NAMALWA (cell line): ENCODE data around the gene PPIL6.
"Not testable (repeated sequence)": the region's sequence is repeated elsewhere in the genome, so short reads cannot be mapped to it uniquely, and the experiment has no call there.

ENCODE experiments used
- DNase-seq: peaks from one replicate; pipeline ENCODE4 v3.0.0-alpha.2; 2015; ENCODE audit warnings: low spot score

PPIL6 gene

DNA sequence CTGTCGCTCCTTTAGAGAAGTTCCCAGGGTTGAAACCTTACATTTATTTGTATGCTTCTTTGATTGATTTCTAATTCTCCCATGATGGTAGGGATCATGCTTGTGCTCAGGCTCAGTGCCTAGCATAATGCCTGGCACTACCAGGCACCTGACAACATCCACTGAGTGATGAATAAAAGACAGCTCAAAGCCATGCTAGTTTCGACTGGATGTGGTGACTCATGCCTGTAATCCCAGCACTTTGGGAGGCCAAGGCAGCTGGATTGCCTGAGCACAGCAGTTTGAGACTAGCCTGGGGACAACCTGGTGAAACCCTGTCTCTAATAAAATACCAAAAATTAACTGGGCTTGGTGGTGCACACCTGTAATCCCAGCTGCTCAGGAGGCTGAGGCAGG is 46.5 kb downstream of the PPIL6 start:
- DNase-seq = no peak

DNA sequence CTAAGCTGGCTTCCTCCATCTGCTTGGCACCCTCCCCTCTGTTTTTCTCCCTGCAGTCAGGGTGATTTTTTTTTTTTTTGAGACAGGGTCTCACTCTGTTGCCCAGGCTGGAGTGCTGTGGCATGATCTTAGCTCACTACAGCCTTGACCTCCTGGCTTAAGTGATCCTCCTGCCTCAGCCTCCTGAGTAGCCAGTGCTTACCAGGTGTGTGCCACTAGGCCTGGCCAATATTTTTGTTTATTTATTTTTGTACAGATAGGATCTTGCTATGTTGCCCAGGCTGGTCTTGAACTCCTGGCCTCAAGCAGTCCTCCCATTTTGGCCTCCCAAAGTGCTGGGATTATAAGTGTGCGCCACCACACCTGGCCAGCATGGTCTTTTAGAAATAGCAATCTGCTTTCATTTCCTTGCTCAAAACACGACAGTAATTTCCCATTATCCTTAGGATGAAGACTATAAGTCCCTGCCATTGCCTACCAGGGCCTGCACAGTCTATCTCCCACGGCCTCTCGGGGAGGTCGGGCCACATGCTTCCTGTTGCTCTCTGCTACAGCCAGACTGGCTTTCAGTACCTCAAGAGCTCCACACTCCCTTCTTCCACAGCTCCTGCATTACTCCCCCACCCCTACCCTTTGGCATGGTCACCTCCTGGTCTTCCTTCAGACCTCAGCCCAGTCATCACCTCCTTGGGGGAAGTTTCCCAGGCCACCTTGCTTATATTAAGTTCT is 47.1 kb downstream of the PPIL6 start:
- no peak for DNase-seq

DNA sequence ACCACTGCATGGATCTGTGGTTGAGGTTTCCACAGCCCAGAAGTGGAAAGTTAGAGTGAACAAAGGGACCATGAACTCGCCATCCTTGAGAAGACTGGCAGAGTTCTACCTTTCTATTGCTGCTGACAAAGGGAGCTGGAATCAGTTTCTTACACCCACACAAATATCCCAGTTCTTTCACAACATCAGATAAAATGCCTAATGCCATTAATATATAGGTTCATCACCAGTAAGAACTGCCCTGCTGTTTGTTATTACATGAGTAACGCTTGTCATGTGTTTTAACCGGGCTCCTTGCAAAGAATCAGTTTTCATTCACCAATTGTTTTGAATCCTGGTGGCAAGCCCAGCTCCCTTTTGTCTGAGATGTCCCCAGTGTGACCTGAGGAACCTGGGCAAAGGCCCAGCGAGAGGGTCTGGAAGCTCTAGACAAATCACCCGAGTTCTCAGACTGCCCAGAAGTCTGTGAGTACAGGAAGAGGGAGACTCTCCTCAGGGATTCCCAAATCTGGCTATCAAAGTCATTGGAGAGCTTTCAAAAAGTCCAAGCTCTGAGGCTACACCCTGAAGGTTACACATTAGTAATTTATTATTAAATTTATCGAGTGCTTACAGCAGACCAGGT is 50.7 kb downstream of the PPIL6 start:
- DNase-seq = no peak

DNA sequence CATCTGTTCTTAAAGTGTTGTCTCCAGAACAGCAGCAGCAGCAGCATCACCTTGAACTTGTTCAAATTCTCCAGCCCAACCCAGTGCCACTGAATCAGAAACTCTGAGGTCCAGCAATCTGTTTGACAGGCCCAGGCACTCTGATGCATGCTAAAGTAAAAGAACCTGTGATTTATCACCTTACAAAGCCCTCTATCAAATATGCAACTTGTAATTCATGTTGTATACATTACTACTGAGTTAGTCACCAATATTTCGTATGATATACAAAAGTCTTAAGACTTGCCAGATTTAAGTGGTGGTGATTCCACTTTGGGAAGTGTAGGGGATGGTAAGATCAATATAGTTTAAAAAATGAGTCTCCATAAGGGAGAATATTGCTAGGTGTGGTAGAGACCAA is 52.2 kb downstream of the PPIL6 start:
- no peak for DNase-seq

DNA sequence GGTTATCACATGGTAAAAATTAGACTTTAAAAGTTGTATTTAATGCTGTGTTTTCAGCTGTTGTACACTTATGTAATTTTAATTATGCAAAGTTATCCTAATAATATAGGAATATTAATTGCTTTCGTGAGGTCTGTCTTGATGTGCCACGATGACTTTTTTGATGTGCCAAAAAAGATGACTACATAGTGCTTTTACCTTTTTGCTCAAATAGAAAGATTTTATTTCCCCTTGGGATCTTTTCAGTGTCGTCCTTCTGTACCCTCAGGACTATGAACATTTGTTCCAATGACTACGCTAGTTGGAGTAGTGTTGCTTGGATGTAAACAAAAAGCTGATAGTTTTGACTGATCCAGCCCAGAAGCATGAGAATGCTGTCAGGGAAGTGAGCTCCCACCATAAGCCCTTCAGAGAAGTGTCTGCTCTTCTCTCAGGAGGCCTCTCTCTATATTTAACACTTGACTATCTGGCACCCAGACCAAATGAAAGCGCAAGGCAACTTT is 56.9 kb downstream of the PPIL6 start:
- no peak for DNase-seq

DNA sequence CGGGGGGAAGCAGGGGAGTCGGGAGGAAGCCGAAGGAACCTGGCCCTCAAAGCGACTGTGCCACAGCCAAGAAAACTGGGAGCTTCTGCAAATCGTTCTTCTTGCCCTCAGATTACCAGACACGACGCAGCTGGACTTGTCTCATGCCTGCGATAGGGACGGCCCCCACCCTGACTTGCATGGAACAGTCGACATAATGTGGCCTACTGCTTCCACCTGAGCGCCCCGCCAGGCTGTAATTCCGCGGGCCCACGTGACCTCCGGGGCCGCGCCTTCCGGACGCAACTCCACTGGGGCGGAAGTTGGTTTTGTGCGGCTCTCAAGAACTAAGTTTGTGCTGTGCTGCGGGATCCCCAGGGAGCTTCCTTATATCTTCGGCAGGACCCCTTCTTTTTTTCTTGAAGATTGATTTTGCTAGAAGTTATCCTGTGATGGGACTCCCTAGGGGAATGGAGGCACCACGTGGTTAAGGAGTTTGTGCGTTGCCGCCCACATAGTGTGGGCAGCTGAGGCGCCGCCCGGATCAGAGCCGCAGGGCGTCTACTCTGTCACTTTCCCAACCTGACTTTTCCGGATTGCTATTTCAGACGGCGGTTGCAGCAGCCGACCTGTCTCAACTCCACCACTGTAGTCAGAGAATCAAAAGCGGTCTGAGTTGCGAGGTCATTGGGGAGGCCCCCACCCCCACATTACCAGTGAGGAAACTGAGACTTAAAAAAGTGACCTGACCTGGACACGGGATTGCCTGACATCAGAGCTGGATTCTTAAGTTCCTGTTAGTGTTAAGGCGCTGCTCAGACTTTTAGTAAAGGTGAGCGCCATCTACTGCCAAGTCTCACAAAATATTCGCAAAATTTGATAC is 57.6 kb downstream of the PPIL6 start:
- DNase-seq = peak; percentile 96

DNA sequence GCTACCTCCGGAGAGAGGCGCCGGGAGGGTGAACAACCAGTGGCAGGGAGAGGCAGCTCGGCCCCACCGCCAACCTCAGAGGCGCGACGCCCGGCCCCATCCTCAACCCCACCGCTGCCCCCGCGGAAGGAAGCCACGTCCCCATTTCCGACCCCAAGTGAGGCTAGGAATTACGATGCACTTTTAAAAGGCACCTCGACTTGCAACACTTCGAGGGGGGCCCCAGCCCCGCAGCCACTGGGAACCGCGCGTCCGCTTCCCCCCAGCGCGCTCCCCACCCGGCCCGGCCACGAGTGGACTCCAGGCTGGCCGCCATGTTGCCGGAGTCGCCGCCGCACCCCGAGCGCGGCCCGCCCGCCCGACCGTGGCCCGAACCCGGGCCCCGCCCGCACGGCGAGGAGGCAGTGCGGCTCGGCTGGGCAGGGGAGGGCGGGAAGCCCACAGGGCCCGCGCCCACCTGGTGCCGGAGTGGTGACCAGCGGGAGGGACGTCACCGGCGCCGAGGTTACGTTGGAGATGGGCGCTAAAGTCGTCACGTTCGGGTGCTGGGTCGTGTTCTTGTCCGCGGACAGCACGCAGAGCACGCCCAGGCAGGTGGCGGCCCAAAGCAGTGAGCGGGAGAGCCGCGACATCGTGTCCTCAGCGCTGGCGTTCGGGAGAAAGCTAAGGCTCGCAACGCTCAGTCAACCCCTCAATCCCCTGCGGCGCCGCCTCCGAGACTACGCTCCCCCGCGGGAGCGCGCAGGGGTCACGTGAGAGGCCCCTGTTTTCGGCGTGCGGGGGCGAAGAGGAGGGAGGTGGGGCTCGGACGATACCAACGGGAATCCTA is 58.5 kb downstream of the PPIL6 start, which contains the start of gene CD164:
Gene CD164 (minus strand): TSS at position 721 of the 829 bp plus-strand sequence. CDS start 89 bp downstream, at position 632.
- peak; percentile 97 for DNase-seq

DNA sequence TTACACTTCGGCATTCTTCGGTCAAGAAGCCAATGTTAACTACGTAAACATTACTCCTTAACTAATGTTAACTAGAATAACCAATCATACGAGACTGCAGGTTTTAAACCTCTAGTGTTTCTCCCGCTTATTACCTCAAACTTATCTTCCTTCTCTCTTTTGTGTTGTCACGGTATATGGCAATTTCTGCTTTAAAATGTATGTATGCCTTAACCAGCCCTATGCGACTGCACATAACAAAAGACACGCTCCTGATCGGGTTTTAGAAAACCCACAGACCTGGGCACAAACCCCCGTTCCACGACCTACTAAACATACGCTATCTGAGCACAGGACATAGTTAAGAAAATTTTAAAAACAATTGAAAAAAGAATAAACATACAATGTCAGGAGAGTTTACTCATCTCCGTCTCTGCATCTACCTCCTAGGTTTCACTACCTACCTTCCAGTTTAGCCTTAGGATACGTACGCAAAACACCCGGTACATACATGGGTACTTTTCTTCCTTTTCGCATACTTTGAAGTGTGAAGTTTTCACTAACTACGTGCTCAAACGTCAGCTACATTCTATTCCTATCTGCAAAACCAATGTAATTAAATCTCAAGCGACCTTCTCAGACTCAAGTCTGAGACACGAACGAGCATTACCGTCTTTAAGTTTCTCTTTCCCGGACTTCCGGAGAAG is 59.2 kb downstream of the PPIL6 start:
- DNase-seq = peak; percentile 76

DNA sequence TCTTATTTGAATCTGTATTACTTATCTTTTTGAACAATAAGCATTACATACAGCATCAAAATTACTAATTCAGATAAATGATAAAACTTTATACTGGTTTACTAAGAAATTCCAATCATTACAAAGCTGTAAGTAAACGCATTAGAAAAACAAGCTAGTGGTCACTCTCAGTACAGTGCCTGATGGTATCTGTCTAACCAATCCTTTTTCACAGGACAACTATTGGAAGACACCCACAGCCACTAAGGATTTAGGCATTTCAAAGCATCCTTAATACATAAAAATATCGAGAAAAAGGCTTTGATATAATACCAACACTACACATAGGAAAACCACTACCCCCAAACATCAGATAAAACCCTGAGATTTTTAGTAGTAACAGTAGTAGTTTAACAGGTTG is 60.7 kb downstream of the PPIL6 start:
- no peak for DNase-seq

DNA sequence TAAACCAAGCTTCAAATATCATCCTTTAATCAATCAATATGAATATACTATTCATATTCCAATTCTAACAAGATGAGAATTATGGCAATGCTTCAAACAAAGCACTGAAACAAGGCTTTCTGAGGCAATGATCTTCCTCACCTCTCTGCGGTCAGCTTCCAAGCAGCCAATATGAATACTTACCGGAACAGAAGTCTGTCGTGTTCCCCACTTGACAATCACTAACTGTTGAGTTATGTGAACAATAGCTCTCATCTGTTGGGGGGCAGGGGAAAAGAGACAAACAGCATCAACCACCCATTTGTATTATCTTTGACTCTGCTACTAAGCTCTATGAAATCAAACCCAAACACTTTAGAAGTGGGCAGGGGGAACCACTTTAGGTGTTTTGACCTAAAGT is 62.7 kb downstream of the PPIL6 start:
- DNase-seq = no peak

DNA sequence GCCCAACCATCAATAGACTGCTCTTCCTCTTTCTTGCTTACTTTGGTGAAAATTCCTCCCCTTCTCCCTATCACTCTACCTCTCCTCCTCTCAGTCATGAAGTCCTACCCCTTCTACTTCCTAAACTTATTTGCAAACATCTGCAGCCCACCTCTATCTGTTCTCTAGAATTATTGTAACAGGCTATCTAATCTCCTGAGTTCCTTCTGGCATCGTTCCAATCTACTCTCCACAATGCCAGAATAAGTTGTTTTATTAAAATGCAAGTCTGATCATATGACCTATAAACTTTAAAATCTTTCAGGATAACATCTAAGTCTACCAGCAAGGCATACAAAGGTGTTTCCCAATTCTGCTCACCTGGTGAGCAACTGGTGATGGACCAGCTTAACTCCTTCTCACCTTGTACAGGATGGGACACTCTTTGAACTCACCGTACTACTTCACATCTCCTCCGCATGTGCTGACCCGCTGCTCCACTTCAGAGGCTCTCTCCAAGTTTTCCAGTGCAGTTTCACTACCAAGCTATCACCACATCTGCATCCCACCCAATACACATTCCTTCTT is 66.0 kb downstream of the PPIL6 start:
- no peak for DNase-seq

DNA sequence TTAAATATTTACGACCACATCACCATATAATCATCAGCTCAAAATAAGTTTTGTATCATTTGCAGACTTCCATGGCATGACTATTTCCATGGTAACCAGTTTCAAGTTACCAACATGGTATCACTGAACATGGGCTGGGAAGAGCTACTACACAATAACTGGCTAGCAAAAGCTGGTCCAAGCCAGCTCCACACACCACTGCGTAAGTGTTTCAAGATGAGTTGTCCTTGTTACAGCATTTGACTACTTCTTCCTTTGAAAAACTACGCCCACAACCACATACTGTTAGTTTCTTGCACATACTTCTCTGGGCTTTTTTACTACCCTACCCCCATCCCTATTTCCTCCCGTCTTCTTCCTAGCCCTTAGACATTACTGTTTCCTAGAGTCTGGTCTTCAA is 66.7 kb downstream of the PPIL6 start:
- DNase-seq = no peak

DNA sequence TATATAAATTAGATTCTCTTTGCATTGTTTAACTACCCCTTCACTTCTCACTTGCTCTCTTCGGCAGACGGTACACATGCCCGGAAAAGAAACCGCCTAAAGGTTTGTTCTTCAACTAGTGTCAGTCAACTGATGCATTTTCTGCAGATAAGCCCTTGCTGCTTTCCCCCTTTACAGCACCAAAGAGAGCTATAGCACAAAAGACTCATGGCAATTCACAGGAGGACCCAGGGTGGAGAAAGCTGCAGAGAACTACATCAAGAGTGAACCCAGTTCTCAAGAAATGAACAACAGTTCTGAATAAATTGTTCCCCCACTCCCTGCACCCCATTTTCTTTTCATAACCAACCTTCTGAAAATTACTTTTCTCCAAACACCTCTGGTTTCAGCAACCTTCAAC is 67.1 kb downstream of the PPIL6 start:
- no peak for DNase-seq

DNA sequence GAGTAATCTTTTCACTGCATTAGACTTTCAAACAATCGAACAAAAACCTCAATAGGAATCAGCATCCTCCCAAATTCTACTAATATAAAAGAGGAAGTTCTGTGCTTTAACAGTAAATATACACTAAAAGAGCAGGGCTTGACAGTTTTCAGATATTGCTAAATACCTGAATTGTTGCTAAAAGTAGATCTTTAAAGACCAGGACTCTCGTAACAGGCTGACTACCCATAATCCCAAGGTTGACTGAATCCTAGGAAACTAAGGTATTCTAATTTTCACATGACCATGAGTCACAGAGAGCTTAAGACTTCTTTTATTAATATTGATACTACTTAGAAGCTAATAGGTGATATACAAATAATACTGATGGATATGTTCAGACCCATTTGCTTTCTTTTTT is 68.3 kb downstream of the PPIL6 start:
- no peak for DNase-seq

DNA sequence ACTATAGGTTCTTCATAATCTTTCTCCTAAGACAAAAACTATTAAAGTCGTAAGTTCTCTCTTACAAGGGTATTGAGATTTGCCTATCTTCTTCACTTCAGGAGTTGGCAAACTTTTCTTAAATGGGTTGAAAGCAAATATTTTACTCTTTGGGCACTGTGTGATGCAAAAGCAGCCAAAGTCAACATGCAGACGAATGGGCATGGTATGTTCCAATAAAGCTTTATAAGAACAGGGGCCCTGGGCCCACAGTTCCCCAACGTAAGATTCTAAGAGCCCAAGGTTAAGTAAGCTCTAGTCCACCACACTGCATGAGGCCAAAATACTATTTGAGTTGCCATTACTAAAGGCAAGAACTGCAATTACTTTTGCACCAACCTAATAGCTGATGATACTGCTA is 69.6 kb downstream of the PPIL6 start:
- DNase-seq = no peak

DNA sequence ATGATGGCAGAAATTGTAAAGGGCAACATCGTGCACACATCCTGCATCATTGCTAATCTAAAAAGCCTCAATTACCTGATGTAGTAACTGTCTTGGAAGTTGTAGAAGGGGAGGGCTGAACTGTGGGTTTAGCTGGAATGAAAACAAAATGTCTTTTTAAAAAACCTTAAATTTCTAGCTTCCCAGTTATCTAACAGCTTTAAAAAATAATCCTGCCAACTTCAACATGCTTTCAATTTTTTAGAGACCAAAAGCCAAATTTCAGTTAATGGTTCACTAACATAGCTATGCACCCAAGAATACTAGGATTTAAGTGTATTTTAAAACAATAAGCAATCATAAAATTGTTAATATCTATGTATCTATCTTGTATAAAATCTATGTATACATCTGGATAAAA is 70.1 kb downstream of the PPIL6 start:
- no peak for DNase-seq

DNA sequence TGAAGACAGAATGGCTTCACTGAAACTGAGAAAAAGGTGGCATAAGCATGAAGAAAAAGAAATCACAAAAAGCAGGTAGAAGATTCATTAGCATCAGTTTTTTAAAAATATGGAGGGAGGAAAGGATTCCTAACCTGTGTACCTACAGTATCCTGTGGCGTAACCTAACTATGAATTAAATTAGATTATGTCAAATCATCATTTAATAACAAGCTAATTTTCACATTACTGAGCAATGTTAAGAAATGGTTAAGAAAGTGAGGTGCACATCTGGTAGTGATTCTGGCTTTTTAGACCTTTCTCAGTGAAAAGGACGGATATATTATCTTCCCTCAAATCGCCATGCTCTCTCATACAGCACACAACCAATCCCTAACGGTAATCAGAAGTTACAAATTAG is 70.7 kb downstream of the PPIL6 start:
- DNase-seq = no peak

DNA sequence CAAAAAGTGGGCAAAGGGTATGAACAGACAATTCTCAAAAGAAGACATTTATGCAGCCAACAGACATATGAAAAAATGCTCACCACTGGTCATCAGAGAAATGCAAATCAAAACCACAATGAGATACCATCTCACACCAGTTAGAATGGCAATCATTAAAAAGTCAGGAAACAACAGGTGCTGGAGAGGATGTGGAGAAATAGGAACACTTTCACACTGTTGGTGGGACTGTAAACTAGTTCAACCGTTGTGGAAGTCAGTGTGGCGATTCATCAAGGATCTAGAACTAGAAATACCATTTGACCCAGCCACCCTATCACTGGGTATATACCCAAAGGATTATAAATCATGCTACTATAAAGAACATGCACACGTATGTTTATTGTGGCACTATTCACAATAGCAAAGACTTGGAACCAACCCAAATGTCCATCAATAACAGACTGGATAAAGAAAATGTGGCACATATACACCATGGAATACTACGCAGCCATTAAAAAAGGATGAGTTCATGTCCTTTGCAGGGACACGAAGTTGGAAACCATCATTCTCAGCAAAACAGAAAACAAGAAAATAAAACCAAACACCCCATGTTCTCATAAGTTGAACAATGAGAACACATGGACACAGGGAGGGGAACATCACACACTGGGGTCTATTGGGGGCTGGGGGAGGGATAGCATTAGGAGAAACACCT is 75.9 kb downstream of the PPIL6 start:
- DNase-seq = not testable (repeated sequence)

DNA sequence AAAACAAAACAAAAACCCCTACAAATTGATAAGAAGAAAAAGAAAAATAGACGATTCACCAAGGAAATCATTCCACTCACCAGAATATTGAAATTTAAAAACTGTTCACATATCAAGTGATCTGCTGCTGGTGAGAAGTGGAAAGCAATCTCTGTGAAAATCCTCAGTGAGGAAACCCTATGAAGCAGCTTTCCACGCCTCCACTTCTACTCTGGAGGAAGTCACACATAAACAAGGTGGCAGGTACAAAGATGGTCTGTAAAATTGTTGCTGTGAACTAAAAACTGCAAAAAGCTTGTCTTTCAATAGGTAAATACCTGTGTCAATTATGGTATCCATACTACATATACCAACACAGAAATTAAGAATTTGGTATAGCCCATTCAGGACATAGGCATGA is 76.7 kb downstream of the PPIL6 start:
- no peak for DNase-seq
